PC-9 (cell line): ENCODE data around the gene SPINK4.

Experiments used
- CTCF ChIP-seq: fragments of 200-600 bp; sonication (generic); conservative IDR thresholded peaks from 2 replicates; pipeline ENCODE4 v1.6.1; 2017; ENCODE audit warnings: mixed run types, antibody characterized with exemption, mild to moderate bottlenecking, moderate library complexity
- EZH2 ChIP-seq: fragments of 200-600 bp; sonication (generic); IDR thresholded peaks from 2 replicates; pipeline ENCODE4 v1.8.0; 2017; ENCODE audit warnings: antibody characterized with exemption, low read depth

GRCh38 chr9:33232815-33233214 is 7.2 kb upstream of the SPINK4 start:
- no peak for TF ChIP-seq CTCF
- no peak for TF ChIP-seq EZH2
